Pons (tissue), 1 donor: ENCODE data around the gene POLA2.
"Not testable (repeated sequence)": the region's sequence is repeated elsewhere in the genome, so short reads cannot be mapped to it uniquely, and the experiment has no call there.

Experiments used
- DNase-seq: peaks from one replicate; pipeline ENCODE4 v3.0.0-alpha.2; 2016; ENCODE audit warnings: low spot score

Gene POLA2

GRCh38 chr11:65242389-65242788, 19.4 kb upstream of the POLA2 start:
- no peak for DNase-seq

- no peak for DNase-seq
Observed at GRCh38 chr11:65243797-65244196, 18.0 kb upstream of the POLA2 start.

- DNase-seq: not testable (repeated sequence)
Observed at GRCh38 chr11:65245046-65245445, 16.7 kb upstream of the POLA2 start.

GRCh38 chr11:65246506-65246905, 15.3 kb upstream of the POLA2 start:
- no peak for DNase-seq

- not testable (repeated sequence) for DNase-seq
Observed at GRCh38 chr11:65248184-65248710, 13.5 kb upstream of the POLA2 start.

GRCh38 chr11:65251476-65251875, 10.3 kb upstream of the POLA2 start:
- no peak for DNase-seq

- DNase-seq: no peak
Observed at GRCh38 chr11:65254724-65255123, 7.0 kb upstream of the POLA2 start.

- no peak for DNase-seq
Observed at GRCh38 chr11:65258988-65259387, 2.8 kb upstream of the POLA2 start.

GRCh38 chr11:65260302-65260701, 1.5 kb upstream of the POLA2 start:
- no peak for DNase-seq

GRCh38 chr11:65260756-65261590, 789 bp upstream of the POLA2 start:
- DNase-seq: no peak

- peak; percentile 55 for DNase-seq
Observed at GRCh38 chr11:65262381-65262680, 569 bp downstream of the POLA2 start.

- DNase-seq: no peak
Observed at GRCh38 chr11:65262776-65263175, 1.0 kb downstream of the POLA2 start.

GRCh38 chr11:65264747-65265146, 3.0 kb downstream of the POLA2 start:
- DNase-seq: not testable (repeated sequence)

- DNase-seq: no peak
Observed at GRCh38 chr11:65266210-65266609, 4.4 kb downstream of the POLA2 start.

GRCh38 chr11:65274735-65275682, 13.2 kb downstream of the POLA2 start:
- DNase-seq: peak; percentile 91

GRCh38 chr11:65275906-65276305, 14.1 kb downstream of the POLA2 start:
- no peak for DNase-seq

GRCh38 chr11:65277631-65278277, 16.0 kb downstream of the POLA2 start:
- no peak for DNase-seq

GRCh38 chr11:65278356-65278755, 16.6 kb downstream of the POLA2 start:
- DNase-seq: no peak

GRCh38 chr11:65279279-65279678, 17.5 kb downstream of the POLA2 start:
- no peak for DNase-seq

GRCh38 chr11:65279741-65280440, 18.1 kb downstream of the POLA2 start:
- DNase-seq: no peak

- DNase-seq: peak; percentile 38
Observed at GRCh38 chr11:65280646-65281045, 18.9 kb downstream of the POLA2 start.

GRCh38 chr11:65286686-65287085, 24.9 kb downstream of the POLA2 start:
- no peak for DNase-seq
